ENCODE data around the gene SEC24B.

The SEC24B gene

DNA sequence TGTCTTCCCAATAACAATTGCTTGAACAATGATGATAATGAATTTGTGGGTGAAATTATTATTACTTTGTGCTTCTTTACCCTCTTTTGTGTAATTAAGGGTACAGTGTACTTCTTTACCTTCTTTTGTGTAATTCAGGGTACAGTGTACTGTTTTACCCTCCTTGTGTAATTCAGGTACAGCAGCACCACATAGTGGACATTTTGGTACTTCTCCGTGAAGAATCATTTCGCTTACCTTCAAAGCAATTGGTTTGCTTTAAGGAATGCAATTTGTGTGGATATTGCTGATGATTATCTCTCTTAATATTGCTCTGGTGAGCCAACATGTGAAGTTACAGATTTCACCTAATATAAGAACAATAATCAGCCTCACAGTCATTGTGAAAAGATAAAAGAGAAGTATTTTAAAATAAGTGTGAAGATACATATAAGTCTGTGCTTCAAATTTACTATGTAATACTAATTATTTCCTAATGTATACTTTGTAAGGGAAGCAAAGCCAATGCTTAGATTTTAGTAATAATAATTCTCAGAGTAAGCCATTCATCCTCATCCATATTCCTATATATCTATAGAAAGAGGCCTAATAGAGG lies 27.2 kb upstream of the SEC24B start:
- TF ChIP-seq, protein P1, sequence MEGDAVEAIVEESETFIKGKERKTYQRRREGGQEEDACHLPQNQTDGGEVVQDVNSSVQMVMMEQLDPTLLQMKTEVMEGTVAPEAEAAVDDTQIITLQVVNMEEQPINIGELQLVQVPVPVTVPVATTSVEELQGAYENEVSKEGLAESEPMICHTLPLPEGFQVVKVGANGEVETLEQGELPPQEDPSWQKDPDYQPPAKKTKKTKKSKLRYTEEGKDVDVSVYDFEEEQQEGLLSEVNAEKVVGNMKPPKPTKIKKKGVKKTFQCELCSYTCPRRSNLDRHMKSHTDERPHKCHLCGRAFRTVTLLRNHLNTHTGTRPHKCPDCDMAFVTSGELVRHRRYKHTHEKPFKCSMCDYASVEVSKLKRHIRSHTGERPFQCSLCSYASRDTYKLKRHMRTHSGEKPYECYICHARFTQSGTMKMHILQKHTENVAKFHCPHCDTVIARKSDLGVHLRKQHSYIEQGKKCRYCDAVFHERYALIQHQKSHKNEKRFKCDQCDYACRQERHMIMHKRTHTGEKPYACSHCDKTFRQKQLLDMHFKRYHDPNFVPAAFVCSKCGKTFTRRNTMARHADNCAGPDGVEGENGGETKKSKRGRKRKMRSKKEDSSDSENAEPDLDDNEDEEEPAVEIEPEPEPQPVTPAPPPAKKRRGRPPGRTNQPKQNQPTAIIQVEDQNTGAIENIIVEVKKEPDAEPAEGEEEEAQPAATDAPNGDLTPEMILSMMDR (IDR thresholded peaks at IDR 0.05), result peak; percentile 71

DNA sequence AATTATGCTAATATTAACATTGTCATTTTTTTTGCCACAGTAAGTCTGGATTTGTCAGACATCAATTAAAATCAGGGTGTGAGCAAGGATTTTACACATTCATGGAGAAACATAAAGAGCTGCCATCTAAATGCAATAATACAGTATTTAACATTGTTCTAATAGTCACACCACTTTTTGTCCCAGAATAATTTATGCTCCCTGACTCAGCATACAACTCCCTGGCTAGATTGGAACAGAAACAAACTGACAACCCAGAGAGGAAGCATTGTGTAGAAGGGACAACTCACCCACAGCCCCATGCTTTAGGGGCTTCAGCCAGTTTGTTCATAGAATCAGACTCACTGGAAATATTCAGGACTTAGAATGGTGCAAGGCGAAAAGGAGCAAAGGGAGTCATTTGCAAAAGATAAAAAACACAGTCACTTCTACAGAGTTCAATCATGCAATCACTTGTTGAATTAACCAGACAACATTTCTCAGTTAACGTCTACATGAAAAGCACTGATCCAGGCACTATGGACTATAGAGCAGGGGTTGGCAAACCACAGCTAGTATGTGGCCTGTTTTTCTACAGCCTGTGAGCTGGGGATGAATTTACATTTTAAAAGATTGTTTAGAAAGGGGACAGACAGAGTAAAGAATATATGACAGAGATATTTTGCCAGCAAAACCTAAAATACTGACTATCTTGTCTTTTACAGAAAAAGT lies 26.4 kb upstream of the SEC24B start:
- TF ChIP-seq, protein P1 (IDR thresholded peaks at IDR 0.05), result no peak

DNA sequence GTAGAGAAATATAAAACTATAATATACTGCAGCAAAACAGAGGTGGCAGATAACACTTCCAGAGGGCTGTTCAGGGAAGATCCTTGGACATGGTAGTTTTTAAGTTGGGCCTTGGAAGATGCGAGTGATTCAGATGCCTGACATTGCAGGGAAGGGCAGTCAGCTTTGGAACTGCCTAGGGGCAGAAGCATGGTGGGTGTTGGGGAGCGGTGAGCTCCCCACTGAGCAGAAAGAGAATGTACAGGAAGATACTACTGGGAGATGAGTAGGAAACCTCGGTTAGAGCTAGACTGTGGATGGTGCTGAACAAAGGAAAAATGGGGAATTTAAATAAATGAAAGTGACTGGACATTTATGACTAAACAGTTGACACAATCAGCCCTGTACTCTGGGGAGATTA lies 24.9 kb upstream of the SEC24B start:
- TF ChIP-seq, protein P1 (IDR thresholded peaks at IDR 0.05), result no peak

DNA sequence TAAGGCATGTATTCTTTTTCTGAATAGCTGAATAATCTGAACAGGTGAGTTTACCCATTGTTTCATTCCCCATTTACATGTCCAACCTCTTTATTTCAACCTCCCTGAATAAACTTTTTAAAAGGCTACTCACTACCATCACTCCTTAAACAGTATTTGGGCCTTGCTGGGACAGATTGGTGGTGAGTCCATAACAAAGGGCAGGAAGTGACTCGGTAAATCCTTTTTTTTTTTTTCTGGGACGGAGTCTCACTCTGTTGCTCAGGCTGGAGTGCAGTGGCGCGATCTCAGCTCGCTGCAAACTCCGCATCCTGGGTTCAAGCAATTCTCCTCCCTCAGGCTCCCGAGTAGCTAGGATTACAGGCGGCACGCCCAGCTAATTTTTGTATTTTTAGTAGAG lies 23.4 kb upstream of the SEC24B start:
- TF ChIP-seq, protein P1 (IDR thresholded peaks at IDR 0.05), result no peak

DNA sequence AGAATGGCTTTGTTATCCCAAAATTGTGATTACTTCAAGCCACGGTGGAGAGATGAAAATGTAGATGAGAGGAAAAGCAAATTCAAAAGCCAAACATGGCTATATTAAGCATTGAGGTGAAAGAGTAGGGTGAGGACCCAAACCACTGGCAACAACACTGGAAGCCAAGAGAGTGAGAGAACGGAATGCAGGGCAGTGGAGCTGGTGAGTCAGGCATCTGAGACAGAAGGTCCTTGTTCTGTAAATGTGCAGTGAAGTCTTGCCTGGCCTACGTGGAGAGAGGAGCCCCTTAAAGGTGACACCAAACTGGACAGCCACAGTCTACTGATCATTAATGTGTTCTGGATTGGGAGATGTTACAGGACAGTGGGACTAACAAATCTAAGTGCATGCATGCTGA lies 22.8 kb upstream of the SEC24B start:
- TF ChIP-seq, protein P1 (IDR thresholded peaks at IDR 0.05), result no peak

DNA sequence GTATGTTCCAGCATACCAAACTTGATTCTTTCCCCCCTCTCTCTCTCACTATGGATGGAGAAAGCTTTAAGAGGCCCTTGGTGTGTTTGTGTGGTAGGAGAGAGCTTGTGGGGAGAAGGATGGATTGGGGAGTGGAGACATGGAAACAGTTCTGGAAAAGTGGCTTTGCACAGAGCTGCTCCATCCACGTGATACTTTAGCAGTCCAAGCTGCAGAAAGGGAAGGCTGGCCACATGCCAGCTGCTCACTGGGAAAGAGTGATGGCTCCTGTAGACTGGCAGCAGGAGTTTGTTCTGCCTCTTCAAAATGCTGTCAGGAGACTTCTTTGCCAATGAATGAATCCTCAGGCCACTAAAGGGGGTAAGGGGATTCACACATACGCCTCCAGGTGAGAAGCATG lies 21.7 kb upstream of the SEC24B start:
- TF ChIP-seq, protein P1 (IDR thresholded peaks at IDR 0.05), result no peak

DNA sequence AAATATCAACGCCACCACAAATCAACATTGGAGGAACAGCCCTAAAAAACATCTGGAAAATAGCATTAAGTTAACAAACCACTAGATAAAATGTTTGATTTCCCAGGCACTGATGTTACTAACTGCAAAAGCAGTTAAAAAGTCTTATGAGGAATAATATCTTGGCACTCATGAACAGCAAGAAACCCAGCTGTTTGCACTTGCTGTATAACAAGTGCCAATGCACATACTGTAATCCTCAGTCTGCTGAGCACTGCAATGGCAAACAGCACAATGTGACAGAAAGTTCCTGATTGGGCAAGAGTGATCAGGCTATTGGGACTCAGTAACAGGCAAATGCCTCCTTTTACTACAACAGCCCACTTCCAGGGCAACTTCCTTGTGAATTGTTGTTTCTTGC lies 20.8 kb upstream of the SEC24B start:
- TF ChIP-seq, protein P1 (IDR thresholded peaks at IDR 0.05), result no peak
